ENCODE data around the gene MAGEA4.

- TF ChIP-seq CTCF (IDR thresholded peaks at IDR 0.05) (no peak), EZH2 (IDR thresholded peaks at IDR 0.05; ENCODE audit: borderline replicate concordance, insufficient read depth, low read depth, low read length, poor library complexity, severe bottlenecking) (no peak)
Measured at GRCh38 chrX:151973851-151974335, 61.2 kb downstream of the MAGEA4 start.
